ENCODE measurements around the gene HHAT.
"Not testable (repeated sequence)": the region's sequence is repeated elsewhere in the genome, so short reads cannot be mapped to it uniquely, and the experiment has no call there.

HHAT gene

DNA sequence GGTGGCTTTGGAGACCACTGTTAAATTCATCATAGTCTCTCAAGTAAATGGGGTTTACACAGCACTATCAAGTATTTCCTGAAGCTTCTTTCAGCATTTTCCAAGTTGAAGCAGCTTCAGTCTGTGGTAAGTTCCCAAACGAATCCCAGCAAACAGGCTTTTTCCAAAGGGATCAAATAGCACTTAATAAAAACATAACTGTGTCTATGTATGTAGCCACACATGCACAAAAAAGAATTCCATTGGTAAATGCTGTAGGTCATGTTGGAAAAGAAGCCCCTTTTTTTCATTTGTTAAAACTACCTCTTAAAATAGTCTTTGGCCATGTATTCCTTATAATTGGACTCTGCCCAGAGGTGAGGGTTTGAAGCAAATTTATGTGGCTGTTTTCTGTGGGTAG lies 69.8 kb downstream of the HHAT start:
- no peak for DNase-seq

DNA sequence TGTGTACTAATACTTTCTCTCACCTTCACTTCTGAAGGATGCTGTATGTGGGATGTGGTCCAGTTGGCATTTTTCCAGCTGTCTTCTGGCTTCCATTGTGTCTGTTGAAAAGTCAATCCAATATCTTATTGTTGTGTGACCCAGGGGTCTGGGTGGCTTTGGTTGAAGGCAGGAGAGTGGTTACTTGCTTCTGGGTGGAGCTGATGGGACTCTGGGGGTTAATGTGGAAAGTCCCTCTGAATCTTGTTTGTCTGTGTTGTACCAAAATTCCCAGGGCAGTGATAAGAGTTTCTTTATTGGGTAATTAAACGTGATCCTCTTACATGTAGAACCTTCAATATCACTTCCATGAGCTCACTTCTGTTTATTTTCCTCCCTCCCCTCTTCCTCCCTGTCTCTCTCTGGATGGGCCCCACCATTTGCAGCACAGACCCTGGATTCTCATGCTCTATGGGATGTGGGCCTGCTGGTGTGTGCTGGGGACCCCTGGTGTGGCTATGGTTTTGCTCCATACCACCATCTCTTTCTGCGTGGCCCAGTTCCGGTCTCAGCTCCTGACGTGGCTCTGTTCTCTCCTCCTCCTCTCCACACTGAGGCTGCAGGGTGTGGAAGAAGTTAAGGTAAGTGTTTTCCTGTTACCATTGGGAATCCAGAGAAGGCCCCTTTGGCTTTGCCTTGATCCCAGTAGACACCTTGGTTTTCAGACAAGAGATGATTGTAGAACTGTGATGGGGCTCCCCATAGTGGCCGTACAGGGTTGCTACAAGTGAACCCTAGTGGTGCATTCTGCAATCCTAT lies 71.5 kb downstream of the HHAT start:
- no peak for DNase-seq

DNA sequence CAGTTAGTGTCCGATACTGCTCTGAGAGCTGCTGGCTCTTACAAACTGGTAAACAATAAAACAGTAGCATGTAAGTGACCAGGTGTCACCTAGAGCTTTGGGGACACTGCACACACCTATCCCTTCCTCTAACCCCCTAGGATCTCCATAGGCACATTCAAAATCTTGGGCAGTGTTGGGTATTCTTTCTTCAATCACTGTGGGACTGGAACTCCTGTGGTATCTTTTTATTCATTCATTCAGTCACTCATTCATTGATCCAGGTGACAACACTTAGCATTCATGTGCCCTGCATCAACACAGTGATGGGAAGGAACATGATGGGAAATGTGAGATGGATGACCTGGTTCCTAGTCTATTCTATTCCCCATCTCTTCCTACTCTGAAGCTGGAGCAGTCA lies 73.9 kb downstream of the HHAT start:
- no peak for DNase-seq

DNA sequence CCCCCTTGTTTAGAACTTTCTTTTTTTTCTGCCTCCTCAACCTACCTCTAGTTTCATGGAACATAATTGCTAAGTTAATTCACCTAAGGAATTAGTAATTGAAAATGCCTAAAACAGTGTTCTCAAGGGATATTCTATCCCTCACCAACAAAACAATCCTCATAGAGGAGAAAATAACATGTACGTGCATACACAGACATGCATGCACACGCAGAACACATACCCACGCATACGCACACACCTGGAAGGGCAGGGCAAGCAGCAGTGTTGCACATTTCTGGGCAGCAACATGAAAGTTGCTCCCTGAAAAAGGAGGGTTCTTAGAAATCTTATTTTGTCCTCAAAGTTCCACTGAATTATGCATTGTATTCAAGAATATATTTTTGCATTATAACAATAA lies 76.6 kb downstream of the HHAT start:
- DNase-seq = no peak

DNA sequence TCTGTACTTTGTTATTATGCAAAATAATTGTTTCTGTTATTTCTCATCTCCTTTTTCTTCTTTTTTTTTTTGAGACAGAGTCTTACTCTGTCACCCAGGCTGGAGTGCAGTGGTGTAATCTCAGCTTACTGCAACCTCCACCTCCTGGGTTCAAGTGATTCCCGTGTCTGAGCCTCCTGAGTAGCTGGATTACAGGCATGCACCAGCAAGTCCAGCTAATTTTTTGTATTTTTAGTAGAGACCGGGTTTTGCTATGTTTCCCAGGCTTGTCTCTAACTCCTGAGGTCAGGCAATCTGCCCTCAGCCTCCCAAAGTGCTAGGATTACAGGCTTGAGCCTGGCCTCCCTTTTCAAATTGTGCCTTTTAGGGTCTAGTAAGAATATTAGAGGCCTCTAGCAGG lies 77.6 kb downstream of the HHAT start:
- not testable (repeated sequence) for DNase-seq

DNA sequence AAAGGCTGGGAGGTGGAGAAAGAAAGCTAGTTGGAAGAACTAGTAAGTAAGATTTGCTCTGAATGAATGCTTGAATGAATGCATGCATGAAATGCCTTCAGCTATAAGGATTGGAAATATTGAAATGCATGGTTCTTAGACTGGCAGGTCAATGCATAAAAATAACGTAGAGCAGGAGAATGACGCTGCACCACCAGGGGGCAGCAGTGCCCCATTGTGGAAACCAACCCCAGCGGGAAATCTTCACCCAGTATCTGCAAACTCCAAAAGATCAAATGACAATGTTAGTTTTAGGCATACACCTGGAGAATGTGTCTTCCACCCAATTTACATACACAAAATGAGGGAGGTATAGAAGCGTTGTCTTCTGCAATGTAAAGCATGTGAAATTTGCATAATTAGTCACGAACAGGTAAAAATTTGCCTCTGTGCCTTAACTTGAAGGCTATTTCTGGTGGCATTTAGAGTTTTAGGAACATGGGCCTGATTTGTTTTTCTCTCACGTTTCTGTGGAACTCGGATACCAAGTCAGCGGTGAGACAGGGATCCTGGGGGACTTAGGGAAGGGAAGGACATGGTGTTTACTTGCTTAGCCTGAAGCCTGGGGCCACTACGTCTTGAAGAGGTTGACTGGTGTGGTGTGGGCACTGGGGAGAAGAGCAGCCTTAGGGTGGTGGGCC lies 78.6 kb downstream of the HHAT start:
- DNase-seq = no peak

DNA sequence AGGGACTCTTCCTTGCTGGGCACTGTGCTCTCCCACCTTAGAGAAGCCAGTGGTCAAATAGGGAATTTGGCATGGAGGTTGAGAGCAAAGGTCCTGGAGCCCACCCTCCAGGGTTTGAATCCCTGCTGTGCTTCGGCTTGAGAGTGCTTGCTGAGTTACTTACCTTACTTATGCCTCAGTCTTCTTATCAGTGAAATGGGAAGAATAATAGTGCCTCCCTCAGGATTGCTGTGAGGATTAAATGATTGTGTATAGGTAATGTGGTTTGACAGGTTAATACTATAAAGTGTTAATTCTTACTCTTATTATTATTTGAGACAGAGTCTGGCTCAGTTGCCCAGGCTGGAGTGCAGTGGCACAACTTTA lies 79.2 kb downstream of the HHAT start:
- no peak for DNase-seq

DNA sequence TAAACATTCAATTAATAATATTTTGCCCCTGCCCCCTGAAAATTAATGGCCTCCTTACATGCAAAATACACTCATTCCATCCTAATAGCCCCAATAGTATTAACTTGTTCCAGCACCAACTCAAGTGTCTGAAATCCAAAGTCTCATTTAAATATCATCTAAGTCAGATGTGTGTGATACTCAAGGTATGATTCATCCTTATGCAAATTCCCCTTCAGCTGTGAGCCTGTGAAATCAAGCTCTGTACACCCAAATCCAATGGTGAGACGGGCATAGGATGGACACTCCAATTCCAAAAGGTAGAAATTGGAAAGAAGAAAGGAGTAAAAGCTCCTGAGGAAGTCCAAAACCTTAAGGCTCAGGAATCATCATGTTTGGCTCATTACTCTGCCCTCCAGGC lies 83.5 kb downstream of the HHAT start:
- no peak for DNase-seq

DNA sequence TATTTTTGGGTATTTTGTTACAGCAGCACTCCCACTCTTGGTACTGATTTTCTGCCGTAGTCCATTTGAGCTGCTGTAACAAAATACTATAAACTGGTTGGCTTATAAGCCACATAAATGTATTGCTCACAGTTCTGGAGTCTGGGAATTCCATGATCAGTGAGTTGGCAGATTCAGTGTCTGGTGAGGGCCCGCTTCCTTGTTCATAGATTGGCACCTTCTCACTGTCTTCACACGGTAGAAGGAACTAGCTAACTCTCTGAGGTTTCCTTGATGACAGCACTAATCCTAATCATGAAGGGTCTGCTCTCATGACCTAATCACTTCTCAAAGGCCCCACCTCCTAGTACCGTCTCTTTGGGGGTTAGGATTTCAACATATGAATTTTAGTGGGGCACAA lies 85.2 kb downstream of the HHAT start:
- DNase-seq = no peak

DNA sequence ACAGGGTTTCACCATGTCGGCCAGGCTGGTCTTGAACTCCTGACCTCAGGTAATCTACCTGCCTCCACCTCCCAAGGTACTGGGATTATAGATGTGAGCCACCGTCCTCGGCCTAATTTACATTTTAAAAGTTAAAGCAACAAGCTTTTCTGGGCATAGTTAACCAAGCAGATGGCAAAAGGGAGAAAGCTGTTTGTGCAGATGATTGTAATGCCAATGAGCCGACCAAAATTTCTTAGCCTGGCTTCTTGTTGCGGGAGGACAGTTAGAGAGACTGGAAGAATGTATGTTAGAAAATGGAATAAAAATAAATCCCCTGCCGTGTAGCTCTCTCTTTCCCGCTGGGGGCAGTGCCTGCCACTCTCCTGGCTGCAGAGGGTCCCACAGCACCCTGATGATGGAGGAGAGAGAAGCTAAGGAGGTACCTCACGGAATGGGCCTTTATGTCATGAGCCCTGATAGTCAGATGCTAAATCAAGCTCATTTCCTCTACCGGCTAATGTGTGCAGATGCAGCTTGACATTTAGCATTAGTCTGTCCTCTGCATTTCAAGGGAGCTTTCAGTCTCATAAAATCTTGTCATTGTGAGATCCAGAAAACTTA lies 87.2 kb downstream of the HHAT start:
- DNase-seq = no peak

DNA sequence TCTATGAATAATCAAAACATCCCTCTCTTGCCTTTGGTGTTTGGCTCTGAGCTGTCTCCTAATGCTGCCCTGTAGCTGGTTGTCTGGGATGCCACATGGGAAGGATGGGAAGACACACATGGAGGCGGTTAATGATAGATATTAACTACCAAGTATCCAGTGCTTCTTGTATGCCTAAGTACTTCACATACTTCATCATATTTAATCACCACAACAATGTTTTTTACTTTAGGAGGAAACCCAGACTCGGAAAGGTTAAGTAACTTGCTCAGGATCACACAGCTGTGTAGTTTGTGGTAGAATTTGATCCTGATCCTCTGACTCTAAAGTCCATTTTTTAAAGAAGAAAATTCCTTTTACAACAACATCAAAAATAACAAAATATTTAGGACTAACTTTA lies 88.0 kb downstream of the HHAT start:
- DNase-seq = no peak

DNA sequence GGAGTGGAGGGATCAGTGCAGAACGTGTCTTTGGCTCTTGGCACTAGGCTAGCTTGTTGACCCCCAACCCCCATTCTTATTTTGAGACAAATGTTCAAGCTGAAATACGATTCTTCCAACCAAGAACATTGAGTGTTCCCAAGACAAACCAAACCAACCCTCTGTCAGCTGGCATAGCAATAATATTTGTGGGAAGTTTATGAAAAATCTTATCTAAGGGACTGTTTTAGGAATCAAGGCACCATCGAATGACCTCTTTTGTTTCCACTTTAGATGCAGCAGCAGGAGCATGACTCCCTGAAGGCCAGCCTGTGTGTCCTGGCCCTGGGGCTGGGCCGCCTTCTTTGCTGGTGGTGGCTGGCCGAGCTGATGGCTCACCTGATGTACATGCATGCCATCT lies 89.2 kb downstream of the HHAT start:
- DNase-seq = no peak

DNA sequence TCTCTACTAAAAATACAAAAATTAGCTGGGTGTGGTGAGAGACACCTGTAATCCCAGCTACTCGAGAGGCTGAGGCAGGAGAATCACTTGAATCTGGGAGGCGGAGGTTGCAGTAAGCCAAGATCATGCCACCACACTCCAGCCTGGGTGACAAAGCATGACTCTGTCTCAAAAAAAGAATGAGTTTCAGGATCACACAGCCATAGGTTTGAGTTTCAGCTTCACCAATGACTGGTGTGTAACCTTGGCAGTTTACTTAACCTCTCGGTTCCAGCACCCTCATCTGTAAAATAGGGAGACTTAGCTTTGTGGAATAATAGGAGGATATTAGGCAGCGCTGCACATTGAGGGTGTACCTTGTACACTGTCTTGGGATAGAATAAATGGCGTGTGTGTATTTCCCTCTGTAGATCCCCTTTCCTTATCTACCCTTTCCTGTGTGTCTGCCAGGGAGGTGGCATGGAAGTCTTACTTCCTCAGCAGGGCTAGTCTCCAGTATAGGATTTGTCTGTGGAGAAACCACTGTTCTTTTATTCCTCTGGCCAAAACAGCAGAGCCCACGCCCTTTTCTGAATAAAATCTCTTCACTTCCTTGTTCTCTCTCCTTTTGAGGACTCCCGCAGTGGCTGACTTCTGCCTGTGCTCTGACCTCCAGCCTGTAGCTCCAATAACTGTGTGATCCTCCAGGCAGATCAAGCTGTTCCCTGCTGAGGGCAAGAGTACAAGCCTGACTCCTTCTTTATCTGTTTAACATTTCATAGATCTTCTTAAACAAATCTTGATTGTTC lies 90.4 kb downstream of the HHAT start:
- DNase-seq = no peak

DNA sequence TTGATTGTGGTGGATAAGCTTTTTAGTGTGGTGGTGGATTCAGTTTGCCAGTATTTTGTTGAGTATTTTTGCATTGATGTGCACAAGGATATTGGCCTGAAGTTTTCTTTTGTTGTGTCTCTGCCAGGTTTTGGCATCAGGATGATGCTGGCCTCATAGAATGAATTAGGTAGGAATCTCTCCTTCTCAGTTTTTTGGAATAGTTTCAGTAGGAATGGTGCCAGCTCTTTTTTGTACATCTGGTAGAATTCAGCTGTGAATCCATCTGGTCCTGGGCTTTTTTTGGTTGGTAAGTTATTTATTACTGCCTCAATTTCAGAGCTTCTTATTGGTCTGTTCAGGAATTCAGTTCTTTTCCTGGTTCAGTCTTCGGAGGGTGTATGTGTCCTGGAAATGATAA lies 98.0 kb downstream of the HHAT start:
- not testable (repeated sequence) for DNase-seq

DNA sequence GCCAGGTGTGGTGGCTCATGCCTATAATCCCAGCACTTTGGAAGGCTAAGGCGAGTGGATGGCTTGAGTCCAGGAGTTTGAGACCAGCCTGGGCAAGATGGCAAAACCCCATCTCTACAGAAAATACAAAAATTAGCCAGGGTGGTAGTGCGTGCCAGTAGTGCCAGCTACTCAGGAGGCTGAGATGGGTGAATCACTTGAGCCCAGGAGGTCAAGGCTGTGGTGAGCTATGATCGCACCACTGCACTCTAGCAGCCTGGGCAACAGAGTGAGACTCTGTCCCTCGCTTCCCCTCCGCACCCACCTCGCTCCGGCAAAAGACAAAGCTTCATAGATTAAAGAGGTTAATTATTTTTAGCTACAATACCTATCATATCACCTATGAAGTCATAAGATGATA lies 100.0 kb downstream of the HHAT start:
- DNase-seq = no peak

DNA sequence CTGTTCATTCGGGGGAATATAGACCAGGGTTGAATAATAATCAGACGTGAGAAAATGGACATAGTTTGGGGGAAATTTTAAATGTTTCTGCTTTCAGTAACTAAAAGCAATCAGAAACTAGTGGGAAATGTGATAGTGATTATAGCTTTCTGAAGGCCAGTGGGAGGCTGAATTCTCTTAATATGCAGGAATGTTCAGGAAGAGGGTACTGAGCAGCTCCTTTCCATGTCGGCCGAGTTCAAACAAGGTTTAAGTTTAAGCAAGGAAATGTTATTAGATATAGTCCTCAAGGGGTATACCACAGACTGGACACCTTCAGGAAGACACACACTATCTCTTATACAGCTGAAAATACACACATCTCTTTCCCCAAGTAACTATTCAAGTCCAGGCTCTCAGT lies 105.5 kb downstream of the HHAT start:
- DNase-seq = no peak

DNA sequence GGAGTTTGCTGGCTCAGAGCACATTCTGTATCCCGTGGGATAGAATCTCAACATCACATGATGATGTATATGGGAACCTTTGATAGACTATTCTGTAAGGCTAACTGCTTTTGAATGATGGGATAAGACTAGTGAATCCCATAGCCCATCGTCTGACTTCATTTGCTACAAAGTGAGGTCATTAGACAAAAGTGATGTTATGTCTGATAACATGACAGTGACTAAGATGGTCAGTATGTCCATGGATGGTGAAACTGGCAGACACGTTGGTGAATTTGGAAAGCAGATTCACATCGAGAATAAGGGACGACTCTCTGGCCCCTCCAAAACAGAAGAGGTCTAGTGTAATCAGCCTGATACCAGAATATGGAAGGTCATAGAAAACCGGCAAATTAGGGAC lies 108.4 kb downstream of the HHAT start:
- no peak for DNase-seq

DNA sequence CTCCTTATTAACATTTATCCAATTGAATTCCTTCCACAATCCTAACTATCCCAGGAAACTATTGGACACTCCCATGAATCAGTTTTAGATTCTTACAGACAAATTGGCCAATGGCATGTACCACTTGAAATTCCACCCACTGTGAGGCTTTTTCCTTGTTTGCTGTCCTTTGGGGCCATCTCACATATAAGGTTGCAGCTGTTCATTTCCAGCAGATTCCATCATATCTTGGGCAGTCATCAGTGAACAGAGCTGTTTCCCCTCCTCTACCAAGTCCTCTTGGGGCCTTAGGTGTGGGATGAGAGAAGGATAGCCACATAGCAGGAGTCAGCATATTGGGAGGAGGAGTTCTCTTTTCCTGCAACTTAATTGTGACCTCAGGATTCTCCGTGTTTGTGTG lies 109.1 kb downstream of the HHAT start:
- DNase-seq = no peak

DNA sequence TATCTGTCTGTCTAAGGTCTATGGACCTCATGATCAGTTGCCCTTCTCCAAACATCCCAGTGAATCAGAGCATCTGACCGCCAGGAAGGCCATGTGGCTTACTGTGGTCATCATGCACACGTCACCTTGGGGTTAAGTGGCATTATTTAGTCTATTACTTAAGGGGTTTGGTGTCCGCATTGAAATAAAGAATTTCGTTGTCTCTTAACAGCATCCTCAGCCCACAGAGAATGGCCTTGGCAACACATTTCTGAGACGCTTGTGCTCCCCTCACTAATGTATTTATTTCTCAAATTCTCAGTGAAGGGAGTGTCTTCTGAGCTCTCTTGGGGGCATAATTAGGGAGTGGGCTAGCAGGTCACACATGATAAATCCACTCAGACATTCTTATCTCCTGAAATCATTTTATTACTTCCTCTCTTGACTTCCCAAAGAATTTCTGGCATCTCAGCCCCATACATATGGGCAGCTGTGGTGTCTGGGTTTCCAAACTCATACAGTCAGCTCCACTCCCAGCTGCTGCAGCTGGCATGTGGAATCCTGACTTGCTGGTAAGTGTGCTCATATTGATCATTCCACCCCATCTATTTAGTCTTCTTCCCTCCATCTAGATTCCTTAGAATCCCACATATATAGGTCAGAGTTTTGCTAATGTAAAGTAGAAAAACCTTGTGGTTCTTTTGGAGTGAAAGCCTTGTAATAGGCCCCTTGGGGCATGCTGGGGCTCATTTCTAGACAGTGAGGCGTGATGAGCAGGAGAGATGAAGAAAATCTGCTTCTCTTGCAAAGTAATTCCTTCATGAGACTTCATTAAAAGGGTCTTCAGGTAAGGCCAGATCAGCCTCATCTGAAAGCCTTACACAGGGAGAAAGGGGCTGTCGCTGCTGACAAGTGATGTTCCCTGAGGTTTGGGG lies 110.5 kb downstream of the HHAT start:
- no peak for DNase-seq

DNA sequence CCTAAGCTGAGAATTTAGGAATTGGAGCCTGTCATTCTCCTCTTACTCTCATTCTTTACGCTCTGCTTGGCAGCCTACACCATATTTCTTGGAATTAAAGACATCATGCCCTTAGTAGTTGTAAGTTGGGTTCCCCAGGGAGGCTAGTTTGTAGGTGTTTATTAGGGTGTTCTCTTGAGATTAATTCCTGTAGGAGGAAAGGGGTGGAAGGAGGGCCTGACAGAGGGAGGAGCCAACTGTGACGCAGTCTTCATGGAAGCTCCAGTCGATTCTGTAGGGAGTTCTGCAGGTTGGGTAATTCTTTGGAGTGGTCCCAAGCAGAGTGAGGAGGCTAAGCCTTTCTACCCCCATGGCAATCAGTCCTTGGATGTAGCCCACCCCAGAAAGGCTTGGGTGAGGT lies 111.4 kb downstream of the HHAT start:
- no peak for DNase-seq

DNA sequence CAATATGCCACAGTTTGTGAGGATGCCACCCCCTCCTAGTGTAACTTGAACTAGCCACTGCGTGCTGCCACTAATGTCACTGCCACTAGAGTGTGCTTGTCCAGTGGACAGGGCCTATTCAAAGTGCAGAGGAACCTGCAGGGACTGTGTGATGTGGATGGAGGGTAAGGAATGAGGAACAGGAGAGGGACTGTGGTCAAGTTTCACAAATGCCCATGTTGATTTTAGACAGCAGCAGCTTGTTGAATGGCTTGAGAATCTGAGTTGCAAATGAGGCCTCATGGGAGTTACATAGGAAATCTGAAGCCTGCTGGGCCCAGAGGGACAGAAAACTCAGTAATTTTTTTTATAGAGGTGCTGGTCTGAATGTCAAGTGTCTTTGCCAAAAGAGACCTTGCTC lies 112.3 kb downstream of the HHAT start:
- no peak for DNase-seq

DNA sequence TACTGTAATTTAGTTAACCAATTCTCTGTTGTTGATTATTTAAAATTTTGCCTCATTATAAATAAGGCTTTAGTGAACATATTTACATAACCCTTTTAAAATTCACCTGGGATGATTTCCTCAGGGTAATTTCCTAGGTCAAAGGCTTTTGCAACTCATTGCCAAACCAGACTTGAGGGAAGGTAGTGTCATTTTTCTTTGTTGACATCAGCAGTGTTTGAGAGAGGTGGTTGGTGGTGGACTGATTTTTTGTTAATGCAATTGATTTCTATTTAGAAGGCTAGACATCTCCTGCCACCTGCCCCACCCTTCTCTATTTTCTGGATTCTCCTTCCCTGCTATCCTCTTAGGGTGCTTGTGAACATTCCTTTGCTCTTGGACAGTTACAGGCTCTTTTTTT lies 116.8 kb downstream of the HHAT start:
- no peak for DNase-seq

DNA sequence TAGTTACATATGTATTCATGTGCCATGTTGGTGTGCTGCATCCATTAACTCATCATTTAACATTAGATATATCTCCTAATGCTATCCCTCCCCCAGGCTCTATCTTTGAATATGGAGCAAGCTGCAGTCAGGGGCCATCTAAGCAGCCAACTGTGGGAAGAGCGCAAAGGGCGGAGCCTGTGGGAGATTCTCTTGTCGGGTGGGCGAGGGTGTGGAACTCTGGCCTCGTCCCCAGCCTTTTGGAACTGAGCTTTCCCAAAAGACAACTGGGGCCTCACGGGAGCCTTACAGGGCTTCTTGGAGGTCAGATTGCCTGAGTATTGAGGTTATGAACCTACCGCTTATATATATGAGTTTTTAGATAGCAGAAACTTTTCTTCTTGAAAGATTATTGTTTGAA lies 117.2 kb downstream of the HHAT start:
- no peak for DNase-seq
